Lower leg skin (tissue), 4 donors: Measurements from ENCODE around the gene RAC3. TPM values are rescaled to one million over a fixed set of nuclear protein-coding genes. Genes with fewer than 3 reads are reported as not detected.

Source experiments
- DNase-seq, 2 donors: peaks; one replicate each; pipeline ENCODE4 v3.0.0-alpha.2; 2019; ENCODE audit warnings: low spot score in 2 of 2
- H3K4me3 ChIP-seq: fragments of 200-600 bp; sonication (generic); 2 replicates; pipeline ENCODE4 v1.5.1; 2017; ENCODE audit warnings: mild to moderate bottlenecking, low read depth; ENCODE audit not compliant: poor library complexity, severe bottlenecking
- POLR2A ChIP-seq, 2 donors: fragments of 450-650 bp; IDR thresholded peaks; one replicate each; pipeline ENCODE4 v1.6.1; 2016 to 2017; ENCODE audit warnings: antibody characterized with exemption in 2 of 2, mild to moderate bottlenecking in 1 of 2, moderate library complexity in 1 of 2
- WGBS, 2 donors: methylation state at CpG; one replicate each; pipeline ENCODE4 v1.1.5; 2018; 5-methylcytosine and 5-hydroxymethylcytosine counted together
- intact Hi-C: fragments of 100-400 bp; cut with DNase I; formaldehyde crosslinking; loops from one replicate; pipeline ENCODE4 v1.15.0; 2023; ENCODE audit warnings: low total_unique reads
- total RNA-seq, 4 donors: library from RNA; depleted of rRNA; stranded (reverse); fragments of >200 nt; gene quantifications; one replicate each; pipeline ENCODE4 v1.1.0, GENCODE V29; 2016
- TF ChIP-seq, protein P1 (sequence below), 3 donors: fragments of 450-650 bp; IDR thresholded peaks; one replicate each; pipeline ENCODE4 v1.5.1; 2016; ENCODE audit warnings: antibody characterized with exemption in 3 of 3, mild to moderate bottlenecking in 3 of 3, moderate library complexity in 2 of 3

RAC3 gene
- total RNA-seq, 4 donors from 2014 or later: 8.2 to 16.8 (median 10.0) TPM

DNA sequence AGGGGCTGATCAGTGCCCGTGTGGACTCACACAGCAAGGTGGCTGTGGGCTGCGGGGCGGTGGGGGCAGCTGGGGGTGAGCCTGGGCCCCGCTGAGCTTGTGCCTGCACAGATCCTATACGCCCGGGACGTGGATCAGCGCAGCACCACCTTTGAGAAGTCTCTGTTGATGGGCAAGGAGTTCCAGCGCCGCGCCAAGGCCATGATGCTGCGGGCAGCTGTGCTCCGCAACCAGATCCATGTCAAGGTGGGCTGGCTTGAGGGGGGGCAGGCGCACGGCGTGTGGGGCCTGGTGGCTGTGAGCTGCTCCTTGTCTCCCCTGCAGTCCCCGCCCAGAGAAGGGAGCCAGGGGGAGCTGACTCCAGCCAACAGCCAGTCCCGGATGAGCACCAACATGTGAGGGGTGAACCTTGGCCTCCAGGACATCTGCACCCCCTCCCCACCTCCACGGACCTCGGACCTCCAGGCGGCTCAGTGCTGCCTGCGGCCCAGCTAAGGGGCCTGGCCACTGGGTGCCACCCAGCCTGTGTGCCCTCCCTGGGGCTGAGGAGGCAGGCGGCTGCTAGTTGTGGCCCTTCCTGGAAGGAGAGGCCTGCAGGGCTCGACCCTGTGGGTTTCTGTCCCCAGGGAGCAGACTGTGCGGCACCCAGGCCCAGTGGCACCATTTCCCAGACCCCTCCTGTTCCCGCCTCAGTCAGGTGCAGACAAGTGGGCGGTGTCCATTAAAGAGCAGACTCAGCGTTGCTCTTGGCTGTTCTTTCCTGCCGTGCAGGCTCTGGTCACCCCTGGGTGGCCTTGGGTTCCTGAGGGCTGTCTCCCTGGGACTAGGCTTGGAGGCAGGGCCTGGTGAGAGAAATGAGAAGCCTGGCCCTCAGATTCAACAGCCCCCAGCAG, 25.5 kb downstream of the RAC3 start:
- 81 to 84% methylated on average over 10 to 24 of the region's 29 CpGs for WGBS, 2 donors
- intact Hi-C loops: no loop called here
- no peak for TF ChIP-seq POLR2A (IDR thresholded peaks at IDR 0.05)
- TF ChIP-seq, protein P1, sequence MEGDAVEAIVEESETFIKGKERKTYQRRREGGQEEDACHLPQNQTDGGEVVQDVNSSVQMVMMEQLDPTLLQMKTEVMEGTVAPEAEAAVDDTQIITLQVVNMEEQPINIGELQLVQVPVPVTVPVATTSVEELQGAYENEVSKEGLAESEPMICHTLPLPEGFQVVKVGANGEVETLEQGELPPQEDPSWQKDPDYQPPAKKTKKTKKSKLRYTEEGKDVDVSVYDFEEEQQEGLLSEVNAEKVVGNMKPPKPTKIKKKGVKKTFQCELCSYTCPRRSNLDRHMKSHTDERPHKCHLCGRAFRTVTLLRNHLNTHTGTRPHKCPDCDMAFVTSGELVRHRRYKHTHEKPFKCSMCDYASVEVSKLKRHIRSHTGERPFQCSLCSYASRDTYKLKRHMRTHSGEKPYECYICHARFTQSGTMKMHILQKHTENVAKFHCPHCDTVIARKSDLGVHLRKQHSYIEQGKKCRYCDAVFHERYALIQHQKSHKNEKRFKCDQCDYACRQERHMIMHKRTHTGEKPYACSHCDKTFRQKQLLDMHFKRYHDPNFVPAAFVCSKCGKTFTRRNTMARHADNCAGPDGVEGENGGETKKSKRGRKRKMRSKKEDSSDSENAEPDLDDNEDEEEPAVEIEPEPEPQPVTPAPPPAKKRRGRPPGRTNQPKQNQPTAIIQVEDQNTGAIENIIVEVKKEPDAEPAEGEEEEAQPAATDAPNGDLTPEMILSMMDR (IDR thresholded peaks at IDR 0.05): no peak
- no peak overlapping the region for H3K4me3 ChIP-seq
- no peak for DNase-seq

DNA sequence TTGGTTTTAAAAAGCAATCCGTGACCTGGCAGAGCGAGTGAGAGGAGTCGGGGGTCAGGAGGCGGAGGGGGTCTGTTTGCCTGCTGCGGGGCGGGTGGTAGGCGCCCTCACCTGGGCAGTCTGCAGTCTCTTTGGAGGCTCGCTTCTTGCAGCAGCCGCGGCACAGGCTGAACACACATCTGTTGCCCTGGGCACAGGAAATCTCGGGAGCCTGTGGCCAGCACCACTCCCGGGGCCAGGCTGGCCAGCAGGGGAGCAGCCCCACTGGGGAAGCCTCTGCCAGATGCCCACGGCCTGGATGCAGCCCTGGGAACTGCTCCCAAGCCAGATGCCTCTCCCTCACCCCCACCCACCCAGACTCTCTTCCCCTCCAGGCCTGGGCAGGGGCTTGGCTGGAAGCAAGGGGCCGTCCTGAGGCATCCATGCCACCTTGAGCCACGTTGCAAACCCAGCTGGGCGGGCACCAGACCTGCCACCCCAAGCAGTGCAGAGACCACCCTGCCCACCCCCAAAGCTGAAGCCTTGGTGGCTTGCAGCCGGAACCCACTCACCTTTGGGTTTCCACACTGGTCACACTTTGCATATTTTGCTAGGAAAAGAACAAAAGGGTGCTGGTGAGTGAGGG, 26.9 kb downstream of the RAC3 start:
- no peak overlapping the region for H3K4me3 ChIP-seq
- WGBS, 2 donors: 74 to 78% methylated on average over 14 to 17 of the region's 17 CpGs
- no peak for DNase-seq
- TF ChIP-seq POLR2A (IDR thresholded peaks at IDR 0.05): no peak
- TF ChIP-seq, protein P1 (IDR thresholded peaks at IDR 0.05): no peak
- intact Hi-C loops: no loop called here

DNA sequence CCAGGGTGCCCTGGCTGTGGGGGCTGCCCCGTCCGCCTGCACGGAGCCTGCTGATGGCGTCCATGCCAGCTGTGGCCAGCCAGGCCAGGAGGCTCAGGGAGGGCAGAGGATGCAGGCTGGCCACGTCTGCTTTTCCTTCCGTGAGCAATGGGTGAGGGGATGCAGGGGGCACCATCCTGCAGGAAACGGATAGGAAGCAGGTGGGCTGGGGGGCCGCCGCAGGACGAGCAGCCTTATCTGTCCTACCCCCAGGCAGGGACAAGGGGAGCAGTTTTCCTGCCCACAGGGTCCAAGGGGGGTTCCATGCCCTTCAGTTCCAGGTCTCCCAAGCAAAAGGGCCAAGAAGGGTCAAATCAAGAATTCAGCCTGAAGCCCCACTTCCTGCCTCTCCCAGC, 27.4 kb downstream of the RAC3 start:
- TF ChIP-seq, protein P1 (IDR thresholded peaks at IDR 0.05): no peak
- no peak for TF ChIP-seq POLR2A (IDR thresholded peaks at IDR 0.05)
- intact Hi-C loops: no loop called here
- no peak for DNase-seq
- no peak overlapping the region for H3K4me3 ChIP-seq
- 81 to 86% methylated on average over 10 of the region's 10 CpGs for WGBS, 2 donors

DNA sequence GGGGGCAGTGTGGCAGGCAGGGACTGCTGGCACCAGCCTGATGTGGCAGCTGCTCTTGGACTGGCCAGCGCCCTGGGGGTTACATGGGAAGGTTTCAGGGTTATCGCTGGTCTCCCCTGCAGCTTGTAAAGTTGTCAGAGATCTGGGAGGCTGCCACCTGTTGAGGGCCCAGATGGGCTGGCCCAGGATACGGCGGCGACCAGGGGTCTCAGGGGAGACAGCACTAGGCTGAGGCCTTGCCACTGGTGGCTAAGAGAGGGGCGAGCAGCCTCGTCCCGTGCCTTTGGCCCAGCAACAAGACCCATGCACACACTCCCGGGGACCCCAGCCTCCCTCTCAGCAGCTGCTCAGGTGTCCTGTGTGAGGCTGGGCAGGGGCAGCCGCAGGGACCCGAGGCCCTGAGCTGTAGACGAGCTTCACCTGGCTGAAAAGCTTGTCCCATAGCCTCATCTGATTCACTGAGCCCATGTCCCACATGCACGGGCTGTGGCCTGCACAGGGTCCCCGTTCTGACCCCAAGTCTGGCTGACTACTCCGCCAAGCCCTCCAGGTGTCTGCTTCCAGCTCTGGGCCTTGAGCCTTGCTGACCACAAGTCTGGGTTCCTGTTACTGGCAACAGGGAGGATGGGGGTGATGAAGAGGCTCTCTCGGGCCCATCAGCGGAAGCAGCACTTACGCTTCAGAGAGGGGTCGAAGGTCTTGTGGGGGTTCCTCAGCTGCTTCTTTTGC, 28.0 kb downstream of the RAC3 start:
- TF ChIP-seq, protein P1 (IDR thresholded peaks at IDR 0.05): no peak
- TF ChIP-seq POLR2A (IDR thresholded peaks at IDR 0.05): no peak

DNA sequence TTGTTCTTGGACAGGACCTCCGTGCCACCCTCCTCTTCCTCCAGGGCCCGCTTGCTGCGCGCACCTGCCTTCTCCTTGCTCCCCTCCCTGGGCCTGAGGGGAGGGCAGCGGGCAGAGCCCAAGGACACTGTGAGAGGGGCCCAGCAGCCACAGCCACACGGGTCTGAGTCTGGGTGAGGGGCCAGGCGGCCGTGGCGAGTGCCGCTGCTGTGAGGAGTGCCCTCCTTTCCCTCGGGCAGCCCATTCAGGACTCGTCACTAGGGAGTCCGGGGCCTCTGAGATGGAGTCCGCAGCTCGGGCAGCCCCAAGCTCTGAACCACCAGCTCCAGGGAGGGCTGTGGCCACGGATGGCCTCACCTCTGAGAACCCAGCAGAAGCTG, 28.5 kb downstream of the RAC3 start:
- TF ChIP-seq, protein P1 (IDR thresholded peaks at IDR 0.05): no peak
- TF ChIP-seq POLR2A (IDR thresholded peaks at IDR 0.05): no peak
- intact Hi-C loops: no loop called here
- WGBS, 2 donors: 81 to 82% methylated on average over 16 of the region's 16 CpGs
- no peak for DNase-seq
- H3K4me3 ChIP-seq: no peak overlapping the region

More for the DNA sequence above, 28.0 kb downstream of the RAC3 start:
- intact Hi-C loops: no loop called here
- no peak for DNase-seq
- no peak overlapping the region for H3K4me3 ChIP-seq
- 72 to 79% methylated on average over 13 to 17 of the region's 19 CpGs for WGBS, 2 donors
